ENCODE data around the gene FXYD5. TPM values are rescaled to one million over a fixed set of nuclear protein-coding genes. Genes with fewer than 3 reads are reported as not detected.
A peak's percentile ranks its signal among the peaks of the same experiment; 100 is the strongest.

Gene FXYD5
- 10 to 100 TPM; 11.5 to 17.1 TPM for total RNA-seq

GRCh38 chr19:35154525-35155406, at the start of gene FXYD5:
Gene FXYD5 (plus strand): TSS chr19:35154735. CDS start chr19:35155551, 816 bp downstream.
- Histone ChIP-seq H3K27ac (peak within 1 kb of the TSS in 2 of 4 donors; percentile 50 to 62), H3K9me3 (no peaks in the 10 kb centered on the region), H3K36me3 (replicated peaks in 1 of 2; ENCODE audit: insufficient read depth in 1 of 2, low read depth in 2 of 2) (no peaks in the 10 kb centered on the region), H3K27me3 (peaks cover 0 to 20% of the 10 kb centered on the region in 2 donors), H3K4me3 (peak within 1 kb of the TSS in 1 of 2 donors; percentile 7), H3K4me1 (peaks cover 18% of the 10 kb centered on the region)
- no peak for TF ChIP-seq CTCF (IDR thresholded peaks at IDR 0.05)
- TF ChIP-seq POLR2A (IDR thresholded peaks at IDR 0.05) = peak in 2 of 3 donors; percentile 11 to 43
- DNase-seq (peak; percentile 38 to 58 (median 56)), ATAC-seq (peak; percentile 73)
- WGBS, 2 donors = 2 to 3% methylated on average over 31 to 49 of the region's 49 CpGs
- intact Hi-C loops (cut with DNase I) = no loop called here

GRCh38 chr19:35105047-35105410, 49.5 kb upstream of the FXYD5 start:
- Histone ChIP-seq H3K4me3 (no peak overlapping the region), H3K9me3 (no peaks in the 10 kb centered on the region), H3K4me1 (peaks cover 7% of the 10 kb centered on the region), H3K27me3 (no peaks in the 10 kb centered on the region), H3K36me3 (replicated peaks in 1 of 2; ENCODE audit: insufficient read depth in 1 of 2, low read depth in 2 of 2) (no peaks in the 10 kb centered on the region), H3K27ac (no peak overlapping the region)
- WGBS, 2 donors = 91 to 96% methylated on average over 6 of the region's 6 CpGs
- DNase-seq (no peak), ATAC-seq (no peak)
- TF ChIP-seq CTCF (IDR thresholded peaks at IDR 0.05) (no peak), POLR2A (IDR thresholded peaks at IDR 0.05) (no peak)
- intact Hi-C loops (cut with DNase I) = no loop called here

GRCh38 chr19:35105411-35106290, 48.9 kb upstream of the FXYD5 start:
- WGBS, 2 donors = 83 to 91% methylated on average over 29 to 30 of the region's 30 CpGs
- Histone ChIP-seq H3K4me3 (no peak overlapping the region), H3K36me3 (replicated peaks in 1 of 2; ENCODE audit: insufficient read depth in 1 of 2, low read depth in 2 of 2) (no peaks in the 10 kb centered on the region), H3K4me1 (peaks cover 7% of the 10 kb centered on the region), H3K9me3 (no peaks in the 10 kb centered on the region), H3K27me3 (no peaks in the 10 kb centered on the region), H3K27ac (no peak overlapping the region)
- TF ChIP-seq CTCF (IDR thresholded peaks at IDR 0.05) (no peak), POLR2A (IDR thresholded peaks at IDR 0.05) (no peak)
- no peak for ATAC-seq
- DNase-seq = no peak
- intact Hi-C loops (cut with DNase I) = no loop called here

- ATAC-seq = no peak
- intact Hi-C loops (cut with DNase I) = no loop called here
- no peak overlapping the region for H3K27ac ChIP-seq
- no peaks in the 10 kb centered on the region for H3K36me3 ChIP-seq (replicated peaks in 1 of 2; ENCODE audit: insufficient read depth in 1 of 2, low read depth in 2 of 2)
- H3K27me3 ChIP-seq = no peaks in the 10 kb centered on the region
- DNase-seq = no peak
- 97% methylated on average over 6 of the region's 9 CpGs; no CpG with 5 or more reads in 1 of the 2 donors for WGBS, 2 donors
- H3K4me1 ChIP-seq = peaks cover 7% of the 10 kb centered on the region
- H3K4me3 ChIP-seq = no peak overlapping the region
- TF ChIP-seq POLR2A (IDR thresholded peaks at IDR 0.05) = no peak
- no peak for TF ChIP-seq CTCF (IDR thresholded peaks at IDR 0.05)
- no peaks in the 10 kb centered on the region for H3K9me3 ChIP-seq
Observed at GRCh38 chr19:35106291-35106583, 48.3 kb upstream of the FXYD5 start.

Measured in body of pancreas (tissue), 4 donors.